Measurements from ENCODE around the gene DDX25.

- no peak for TF ChIP-seq CTCF (IDR thresholded peaks at IDR 0.05; ENCODE audit: poor library complexity)
- TF ChIP-seq EZH2phosphoT487 (IDR thresholded peaks at IDR 0.05; ENCODE audit: low read depth, severe bottlenecking, unreplicated experiment): no peak
- no peak for TF ChIP-seq EZH2 (IDR thresholded peaks at IDR 0.05; ENCODE audit: borderline replicate concordance)
Observed at GRCh38 chr11:125942771-125943428, 38.6 kb downstream of the DDX25 start.

Measured in hepatocyte (in vitro differentiated cells).